Stomach (tissue), 9 donors: ENCODE results near the gene TPO. TPM values are rescaled to one million over a fixed set of nuclear protein-coding genes. Genes with fewer than 3 reads are reported as not detected.

ENCODE experiments used
- DNase-seq, 2 donors: peaks; one replicate each; pipeline versions ENCODE4 v3.0.0 to v3.0.0-alpha.2; 2013 to 2019
- H3K27ac ChIP-seq, 5 donors: fragments of 200-600 bp in 4 of 5; sonication (generic) in 4 of 5; one replicate each; pipeline ENCODE4 v1.5.1; 2013 to 2019; ENCODE audit warnings: mild to moderate bottlenecking in 1 of 5, moderate library complexity in 1 of 5
- H3K27me3 ChIP-seq, 3 donors: fragments of 200-600 bp; sonication (generic); one replicate each; pipeline ENCODE4 v1.5.1; 2017 to 2019; ENCODE audit warnings: mixed run types in 1 of 3
- H3K36me3 ChIP-seq, 4 donors: fragments of 200-600 bp; sonication (generic); 1 replicate in 3 of 4; 2 replicates in 1 of 4; pipeline ENCODE4 v1.5.1; 2016 to 2019
- H3K4me1 ChIP-seq, 4 donors: fragments of 200-600 bp; sonication (generic); one replicate each; pipeline ENCODE4 v1.5.1; 2016 to 2019
- H3K4me3 ChIP-seq, 4 donors: fragments of 200-600 bp; sonication (generic) in 3 of 4; one replicate each; pipeline ENCODE4 v1.5.1; 2016 to 2019; ENCODE audit warnings: mild to moderate bottlenecking in 1 of 4
- H3K9me3 ChIP-seq, 4 donors: fragments of 200-600 bp; sonication (generic); one replicate each; pipeline ENCODE4 v1.5.1; 2016 to 2019
- CTCF ChIP-seq, 7 experiments: fragments of 450-650 bp in 4 of 7; fragments of 200-600 bp in 3 of 7; sonication (generic) in 3 of 7; IDR thresholded peaks; one replicate each; pipeline ENCODE4 v1.5.1; 2016 to 2019; ENCODE audit warnings: antibody characterized with exemption in 7 of 7, control low read depth in 2 of 7, mild to moderate bottlenecking in 1 of 7
- EP300 ChIP-seq: sonication (generic); formaldehyde crosslinking; IDR thresholded peaks from one replicate; pipeline ENCODE4 v1.6.1; 2017; ENCODE audit warnings: antibody characterized with exemption
- POLR2A ChIP-seq, 4 donors: fragments of 450-650 bp; IDR thresholded peaks; one replicate each; pipeline ENCODE4 v1.6.1; 2016; ENCODE audit warnings: antibody characterized with exemption in 4 of 4, control low read depth in 2 of 4, mild to moderate bottlenecking in 1 of 4, moderate library complexity in 1 of 4
- POLR2AphosphoS5 ChIP-seq, 3 donors: sonication (generic); formaldehyde crosslinking; IDR thresholded peaks; one replicate each; pipeline ENCODE4 v1.6.1; 2016; ENCODE audit warnings: antibody characterized with exemption in 3 of 3
- WGBS, 5 donors: extraction: QIAGEN DNeasy Blood & Tissue Kit in 3 of 5; methylation state at CpG; one replicate each; pipeline versions ENCODE4 v1.1.5 to v1.1.7; 2013 to 2018; 5-methylcytosine and 5-hydroxymethylcytosine counted together
- intact Hi-C: fragments of 100-400 bp; cut with DNase I; formaldehyde crosslinking; loops from one replicate; pipeline ENCODE4 v1.15.1; 2023; ENCODE audit warnings: low total_unique reads
- polyA plus RNA-seq, 3 donors: library from polyadenylated mRNA; stranded (reverse); fragments of 200-250 nt; gene quantifications; one replicate each; pipeline ENCODE4 v1.2.3, GENCODE V29; 2013
- total RNA-seq, 5 donors: library from RNA; depleted of rRNA; stranded (reverse); fragments of >200 nt; gene quantifications; one replicate each; pipeline versions ENCODE4 v1.1.0 to v1.2.3, GENCODE V29; 2014 to 2016
- donor health status: healthy with polysubstance abuse.
- donor health status: Bipolar disorder and iron deficiency.
- donor health status: healthy.

TPO gene
- total and polyA plus RNA-seq, 8 donors: 0.37 to 92.4 (median 4.3) TPM

GRCh38 chr2:1477196-1478040 lies 64.2 kb downstream of the TPO start:
- Histone ChIP-seq H3K27me3 (no peaks in the 10 kb centered on the region), H3K4me1 (no peaks in the 10 kb centered on the region), H3K36me3 (no peaks in the 10 kb centered on the region), H3K4me3 (no peak overlapping the region), H3K27ac (no peak overlapping the region), H3K9me3 (no peaks in the 10 kb centered on the region)
- TF ChIP-seq POLR2AphosphoS5 (IDR thresholded peaks at IDR 0.05): no peak
- no peak for TF ChIP-seq EP300
- no peak for TF ChIP-seq POLR2A (IDR thresholded peaks at IDR 0.05)
- TF ChIP-seq CTCF (IDR thresholded peaks at IDR 0.05): no peak
- intact Hi-C loops: no loop called here
- no peak for DNase-seq
- 67 to 92% (median 84%) methylated on average over 65 to 76 of the region's 76 CpGs for WGBS, 5 donors

- intact Hi-C loops: no loop called here
- H3K27me3 ChIP-seq: no peaks in the 10 kb centered on the region
- H3K9me3 ChIP-seq: no peaks in the 10 kb centered on the region
- WGBS, 5 donors: 79 to 88% (median 87%) methylated on average over 41 to 48 of the region's 48 CpGs
- no peaks in the 10 kb centered on the region for H3K4me1 ChIP-seq
- TF ChIP-seq POLR2AphosphoS5 (IDR thresholded peaks at IDR 0.05) (no peak), POLR2A (IDR thresholded peaks at IDR 0.05) (no peak), CTCF (IDR thresholded peaks at IDR 0.05) (no peak), EP300 (no peak)
- H3K4me3 ChIP-seq: no peak overlapping the region
- H3K27ac ChIP-seq: no peak overlapping the region
- no peaks in the 10 kb centered on the region for H3K36me3 ChIP-seq
- no peak for DNase-seq
These were observed 65.3 kb downstream of the TPO start for GRCh38 chr2:1478311-1479305.

- 74 to 83% (median 77%) methylated on average over 6 of the region's 6 CpGs for WGBS, 5 donors
- H3K27me3 ChIP-seq: no peaks in the 10 kb centered on the region
- H3K27ac ChIP-seq: no peak overlapping the region
- no peak for DNase-seq
- H3K36me3 ChIP-seq: no peaks in the 10 kb centered on the region
- no peak overlapping the region for H3K4me3 ChIP-seq
- no peaks in the 10 kb centered on the region for H3K9me3 ChIP-seq
- H3K4me1 ChIP-seq: no peaks in the 10 kb centered on the region
- intact Hi-C loops: no loop called here
- TF ChIP-seq EP300 (no peak), CTCF (IDR thresholded peaks at IDR 0.05) (no peak), POLR2A (IDR thresholded peaks at IDR 0.05) (no peak), POLR2AphosphoS5 (IDR thresholded peaks at IDR 0.05) (no peak)
These were observed 66.1 kb downstream of the TPO start for GRCh38 chr2:1479346-1479745.

GRCh38 chr2:1480671-1481076 lies 67.4 kb downstream of the TPO start:
- H3K4me3 ChIP-seq: no peak overlapping the region
- intact Hi-C loops: no loop called here
- no peaks in the 10 kb centered on the region for H3K9me3 ChIP-seq
- DNase-seq: no peak
- no peaks in the 10 kb centered on the region for H3K4me1 ChIP-seq
- H3K27me3 ChIP-seq: no peaks in the 10 kb centered on the region
- H3K36me3 ChIP-seq: no peaks in the 10 kb centered on the region
- H3K27ac ChIP-seq: no peak overlapping the region
- TF ChIP-seq CTCF (IDR thresholded peaks at IDR 0.05) (no peak), EP300 (no peak), POLR2AphosphoS5 (IDR thresholded peaks at IDR 0.05) (no peak), POLR2A (IDR thresholded peaks at IDR 0.05) (no peak)
- WGBS, 5 donors: 78 to 91% (median 83%) methylated on average over 13 of the region's 13 CpGs
